Activated T-cell treated with anti-CD3 and anti-CD28 coated beads, Interleukin-2, amount 50 U/mL, for 1 hour (primary cell): ENCODE results near the gene HMCN2.
"Not testable (repeated sequence)": the region's sequence is repeated elsewhere in the genome, so short reads cannot be mapped to it uniquely, and the experiment has no call there.

Source experiments
- DNase-seq: peaks from one replicate; pipeline ENCODE4 v3.0.0-alpha.2; 2020

HMCN2 gene

GRCh38 chr9:130400870-130401269 lies 135.3 kb downstream of the HMCN2 start:
- no peak for DNase-seq

- DNase-seq: not testable (repeated sequence)
These were observed 136.2 kb downstream of the HMCN2 start for GRCh38 chr9:130401742-130402141.

- no peak for DNase-seq
These were observed 136.7 kb downstream of the HMCN2 start for GRCh38 chr9:130402243-130402642.

GRCh38 chr9:130402645-130403440 lies 137.3 kb downstream of the HMCN2 start:
- DNase-seq: no peak

- no peak for DNase-seq
These were observed 140.2 kb downstream of the HMCN2 start for GRCh38 chr9:130405657-130406257.

- no peak for DNase-seq
These were observed 140.8 kb downstream of the HMCN2 start for GRCh38 chr9:130406278-130406895.

GRCh38 chr9:130407916-130408663 lies 142.5 kb downstream of the HMCN2 start:
- no peak for DNase-seq

- no peak for DNase-seq
These were observed 143.1 kb downstream of the HMCN2 start for GRCh38 chr9:130408669-130409068.

GRCh38 chr9:130409246-130409645 lies 143.7 kb downstream of the HMCN2 start:
- no peak for DNase-seq

GRCh38 chr9:130410443-130410842 lies 144.9 kb downstream of the HMCN2 start:
- no peak for DNase-seq

- no peak for DNase-seq
These were observed 146.0 kb downstream of the HMCN2 start for GRCh38 chr9:130411566-130411915.

GRCh38 chr9:130414081-130414731 lies 148.6 kb downstream of the HMCN2 start:
- DNase-seq: no peak

- no peak for DNase-seq
These were observed 149.6 kb downstream of the HMCN2 start for GRCh38 chr9:130414910-130415746.

GRCh38 chr9:130417602-130418001 lies 152.0 kb downstream of the HMCN2 start:
- no peak for DNase-seq

GRCh38 chr9:130418776-130419175 lies 153.2 kb downstream of the HMCN2 start:
- no peak for DNase-seq

- no peak for DNase-seq
These were observed 154.0 kb downstream of the HMCN2 start for GRCh38 chr9:130419521-130420035.

- DNase-seq: no peak
These were observed 155.7 kb downstream of the HMCN2 start for GRCh38 chr9:130421154-130421801.

- DNase-seq: no peak
These were observed 156.3 kb downstream of the HMCN2 start for GRCh38 chr9:130421802-130422276.

- DNase-seq: no peak
These were observed 157.0 kb downstream of the HMCN2 start for GRCh38 chr9:130422546-130422945.

- DNase-seq: no peak
These were observed 157.7 kb downstream of the HMCN2 start for GRCh38 chr9:130423272-130423671.
